Erythroblast (primary cell): ENCODE results near the gene FITM1.

ENCODE experiments used
- GATA1 ChIP-seq: IDR thresholded peaks from 2 replicates; pipeline ENCODE4 v1.6.1; 2011; ENCODE audit warnings: low read depth, mild to moderate bottlenecking, control low read depth, low read length, moderate library complexity
- POLR2A ChIP-seq: IDR thresholded peaks from 2 replicates; pipeline ENCODE4 v1.6.1; 2011; ENCODE audit warnings: mild to moderate bottlenecking, low read length

- TF ChIP-seq POLR2A (no peak), GATA1 (no peak)
Observed at GRCh38 chr14:24150061-24150460, 19.6 kb downstream of the FITM1 start.
